ENCODE data around the gene GSTM3.

DNA sequence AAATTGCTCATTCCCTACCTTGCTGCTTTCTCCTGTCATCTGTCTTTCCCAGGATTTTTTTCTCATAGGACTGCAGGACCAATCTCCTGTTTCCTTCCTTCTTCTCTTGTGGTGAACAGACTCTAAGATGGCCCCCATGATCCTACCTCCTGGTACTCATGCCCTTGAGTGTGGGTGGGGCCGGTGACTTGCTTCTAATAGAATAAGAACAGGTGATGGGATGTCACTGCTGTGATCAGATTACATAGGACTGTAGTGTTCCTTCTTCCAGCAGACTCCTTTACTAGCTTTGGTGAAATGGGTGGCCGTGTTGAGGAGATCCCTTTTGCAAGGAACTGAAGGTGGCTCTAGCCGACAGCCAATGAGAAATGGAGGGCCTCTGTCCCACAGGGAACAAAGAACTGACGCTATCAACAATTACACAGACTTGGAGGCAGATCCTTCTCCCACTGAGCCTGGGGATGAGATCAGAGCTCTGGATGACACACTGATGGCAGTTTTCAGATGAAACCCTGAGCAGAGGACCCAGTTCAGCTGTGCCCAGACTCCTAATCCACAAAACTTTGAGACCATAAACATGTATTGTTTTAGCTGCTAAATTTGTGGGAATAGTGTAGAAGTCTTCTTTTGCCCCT lies 7.5 kb downstream of the GSTM3 start:
- no peak for TF ChIP-seq EZH2 (optimal IDR thresholded peaks at IDR 0.05; ENCODE audit: low read depth, low read length)
- TF ChIP-seq, protein P1, sequence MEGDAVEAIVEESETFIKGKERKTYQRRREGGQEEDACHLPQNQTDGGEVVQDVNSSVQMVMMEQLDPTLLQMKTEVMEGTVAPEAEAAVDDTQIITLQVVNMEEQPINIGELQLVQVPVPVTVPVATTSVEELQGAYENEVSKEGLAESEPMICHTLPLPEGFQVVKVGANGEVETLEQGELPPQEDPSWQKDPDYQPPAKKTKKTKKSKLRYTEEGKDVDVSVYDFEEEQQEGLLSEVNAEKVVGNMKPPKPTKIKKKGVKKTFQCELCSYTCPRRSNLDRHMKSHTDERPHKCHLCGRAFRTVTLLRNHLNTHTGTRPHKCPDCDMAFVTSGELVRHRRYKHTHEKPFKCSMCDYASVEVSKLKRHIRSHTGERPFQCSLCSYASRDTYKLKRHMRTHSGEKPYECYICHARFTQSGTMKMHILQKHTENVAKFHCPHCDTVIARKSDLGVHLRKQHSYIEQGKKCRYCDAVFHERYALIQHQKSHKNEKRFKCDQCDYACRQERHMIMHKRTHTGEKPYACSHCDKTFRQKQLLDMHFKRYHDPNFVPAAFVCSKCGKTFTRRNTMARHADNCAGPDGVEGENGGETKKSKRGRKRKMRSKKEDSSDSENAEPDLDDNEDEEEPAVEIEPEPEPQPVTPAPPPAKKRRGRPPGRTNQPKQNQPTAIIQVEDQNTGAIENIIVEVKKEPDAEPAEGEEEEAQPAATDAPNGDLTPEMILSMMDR (IDR thresholded peaks at IDR 0.05; ENCODE audit: low read length) = no peak

Data from MM.1S (cell line).